K562 (cell line): ENCODE measurements around the gene TMEM167B. TPM values are rescaled to one million over a fixed set of nuclear protein-coding genes. Genes with fewer than 3 reads are reported as not detected.

Source experiments
- ARHGAP35 ChIP-seq: fragments of 450-650 bp; IDR thresholded peaks from 2 replicates; pipeline ENCODE4 v1.6.1; 2018; ENCODE audit not compliant: partially characterized antibody
- CXXC5 ChIP-seq: fragments of 250-450 bp; sonication (Bioruptor Pico); IDR thresholded peaks from 2 replicates; pipeline ENCODE4 v1.8.0; 2022; ENCODE audit warnings: inconsistent platforms, mild to moderate bottlenecking, moderate library complexity
- ETS2 ChIP-seq: IDR thresholded peaks from 2 replicates; pipeline ENCODE4 v1.6.1; 2016; ENCODE audit warnings: borderline replicate concordance, missing genetic modification characterization, mild to moderate bottlenecking, moderate library complexity, missing compliant biosample characterization; ENCODE audit not compliant: poor library complexity, severe bottlenecking
- HDAC2 ChIP-seq: fragments of 450-650 bp; IDR thresholded peaks from 2 replicates; pipeline ENCODE4 v1.6.1; 2016; ENCODE audit warnings: mild to moderate bottlenecking
- HIVEP1 ChIP-seq: fragments of 250-450 bp; sonication (Bioruptor Pico); IDR thresholded peaks from 2 replicates; pipeline ENCODE4 v1.4.0; 2020; ENCODE audit warnings: mild to moderate bottlenecking
- KAT8 ChIP-seq: fragments of 450-650 bp; IDR thresholded peaks from 2 replicates; pipeline ENCODE4 v1.6.1; 2016; ENCODE audit warnings: low read depth, mild to moderate bottlenecking
- L3MBTL2 ChIP-seq: fragments of 450-650 bp; IDR thresholded peaks from 2 replicates; pipeline ENCODE4 v1.6.1; 2016; ENCODE audit warnings: mild to moderate bottlenecking, moderate library complexity
- PRDM10 ChIP-seq: fragments of 450-650 bp; IDR thresholded peaks from 2 replicates; pipeline ENCODE4 v1.6.1; 2018; ENCODE audit not compliant: partially characterized antibody
- RNF219 ChIP-seq: fragments of 250-450 bp; sonication (Bioruptor Pico); IDR thresholded peaks from 2 replicates; pipeline ENCODE4 v1.5.0; 2022; ENCODE audit warnings: mild to moderate bottlenecking
- SRSF3 ChIP-seq: fragments of 200-400 bp; formaldehyde crosslinking; IDR thresholded peaks from 2 replicates; pipeline ENCODE4 v1.6.1; 2016; ENCODE audit warnings: mild to moderate bottlenecking, low read length, moderate library complexity; ENCODE audit not compliant: insufficient read depth
- TRIM24 ChIP-seq, 2 experiments: fragments of 450-650 bp; IDR thresholded peaks; 2 replicates each; pipeline ENCODE4 v1.6.1; 2016
- TSHZ1 ChIP-seq: fragments of 250-450 bp; sonication (Bioruptor Pico); IDR thresholded peaks from 2 replicates; pipeline ENCODE4 v1.4.0; 2020; ENCODE audit warnings: mild to moderate bottlenecking, moderate library complexity
- ZFP91 ChIP-seq: sonication (generic); formaldehyde crosslinking; IDR thresholded peaks from 2 replicates; pipeline ENCODE4 v1.8.0; 2022; ENCODE audit warnings: mild to moderate bottlenecking, missing genetic modification reagents
- ZNF124 ChIP-seq: sonication (generic); formaldehyde crosslinking; IDR thresholded peaks from 2 replicates; pipeline ENCODE4 v1.8.1; 2022; ENCODE audit warnings: missing genetic modification reagents
- polyA plus RNA-seq, 8 experiments: library from polyadenylated mRNA; depleted of rRNA in 4 of 8; stranded (reverse) in 5 of 8; unstranded in 3 of 8; fragments of >200 nt; fragmentation: Nextera tagmentation in 2 of 8; fragmentation: Illumina TruSeq in 1 of 8; extraction: Ambion mirVana in 2 of 8; extraction: Trizol in 1 of 8; gene quantifications; 2 replicates each; pipeline versions ENCODE4 v1.2.1 to v1.2.3, GENCODE V29; 2011 to 2014; ENCODE audit warnings: inconsistent platforms in 1 of 8, missing spikeins in 1 of 8
- total RNA-seq, 7 experiments: library from RNA; depleted of rRNA in 6 of 7; stranded (reverse); fragments of >200 nt in 6 of 7; fragmentation: Illumina TruSeq in 2 of 7; extraction: Trizol in 2 of 7; gene quantifications; 2 replicates each; pipeline versions ENCODE4 v1.2.1 to v1.2.3, GENCODE V29; 2011 to 2021; ENCODE audit warnings: low replicate concordance in 1 of 7

The TMEM167B gene
- total and polyA plus RNA-seq, 9 of the 15 experiments (the other 6 are each of a cell fraction or from before 2014, with no cell fraction given) = 17.2 to 36.4 (median 32.2) TPM

GRCh38 chr1:109075531-109076490 is 14.8 kb upstream of the TMEM167B start, which contains the start of gene TAF13 (continued):
- TF ChIP-seq ARHGAP35 (no peak), HDAC2 (peak; percentile 96), HIVEP1 (CRISPR knock-in tag) (no peak), TSHZ1 (no peak), L3MBTL2 (peak; percentile 85), PRDM10 (peak; percentile 17), ETS2 (no peak), ZFP91 (CRISPR knock-in tag) (no peak), KAT8 (no peak), TRIM24 (IDR thresholded peaks at IDR 0.05) (peak in 1 of 2 experiments; percentile 64; a peak in 1 of 4 replicates), CXXC5 (CRISPR knock-in tag) (peak; percentile 90), ZNF124 (CRISPR knock-in tag) (no peak), SRSF3 (no peak), RNF219 (CRISPR knock-in tag) (no peak)
